Endothelial cell of umbilical vein (primary cell): ENCODE results near the gene SPATA1. TPM values are rescaled to one million over a fixed set of nuclear protein-coding genes. Genes with fewer than 3 reads are reported as not detected.

Experiments used
- BruUV-seq: library from RNA; stranded (reverse); fragments of 400-500 nt; replicated peaks from 2 replicates; lab custom pipeline; 2021; lab: Mats Ljungman, UMichigan
- CTCF ChIA-PET: fragments of 300-600, 350-600 bp; sonication (Branson Sonifier 250); formaldehyde crosslinking; loops from one replicate; lab custom pipeline; 2021; ENCODE audit warnings: antibody characterized with exemption, inconsistent platforms; lab: Charles Lee
- POLR2A ChIA-PET: fragments of 300-600, 350-600 bp; sonication (Branson Sonifier 250); formaldehyde crosslinking; loops from one replicate; lab custom pipeline; 2021; ENCODE audit warnings: antibody characterized with exemption, inconsistent platforms; lab: Charles Lee
- DNase-seq: peaks from one replicate; pipeline ENCODE4 v3.0.0-alpha.2; 2011; ENCODE audit warnings: low read depth, low spot score
- FAIRE-seq: peaks from 2 replicates; lab custom pipeline; 2011; peaks lifted over from hg19 to GRCh38; lab: Jason Lieb, UNC
- H2AFZ ChIP-seq: 2 replicates; pipeline ENCODE4 v1.6.0; 2012; ENCODE audit warnings: low read depth, low read length, control low read depth, inconsistent platforms
- H3K27ac ChIP-seq: 2 replicates; pipeline ENCODE4 v1.5.1; 2011; ENCODE audit warnings: low read depth, mild to moderate bottlenecking, control low read depth, low read length, moderate library complexity; ENCODE audit not compliant: insufficient read depth
- H3K27me3 ChIP-seq, 2 experiments: 2 replicates each; pipeline versions ENCODE4 v1.6.0 to v1.6.1; 2011; ENCODE audit warnings: low read length in 2 of 2, mixed read lengths in 1 of 2; ENCODE audit not compliant: control insufficient read depth in 2 of 2, insufficient read depth in 2 of 2
- H3K36me3 ChIP-seq, 2 experiments: 2 replicates in 1 of 2; 3 replicates in 1 of 2; pipeline ENCODE4 v1.5.1; 2011; ENCODE audit warnings: low read length in 2 of 2, mild to moderate bottlenecking in 1 of 2, moderate library complexity in 1 of 2; ENCODE audit not compliant: control insufficient read depth in 2 of 2, insufficient read depth in 2 of 2; ENCODE audit errors: extremely low read depth in 1 of 2
- H3K4me1 ChIP-seq: 3 replicates; pipeline ENCODE4 v1.5.1; 2011; ENCODE audit warnings: mild to moderate bottlenecking, low read length; ENCODE audit not compliant: control insufficient read depth, insufficient read depth; ENCODE audit errors: extremely low read depth
- H3K4me2 ChIP-seq: 2 replicates; pipeline ENCODE4 v1.6.1; 2011; ENCODE audit warnings: low read length, control low read depth, mixed read lengths; ENCODE audit not compliant: insufficient read depth
- H3K4me3 ChIP-seq, 3 experiments: fragments of 200-600 bp in 1 of 3; sonication (generic), shearing (Covaris generic) in 1 of 3; replicated peaks in 1 of 3; 2 replicates each; pipeline ENCODE4 v1.5.1; 2011 to 2016; ENCODE audit warnings: control low read depth in 3 of 3, low read length in 3 of 3, mild to moderate bottlenecking in 2 of 3, inconsistent platforms in 1 of 3, low read depth in 1 of 3, moderate library complexity in 1 of 3; ENCODE audit not compliant: insufficient read depth in 1 of 3
- H3K79me2 ChIP-seq: 2 replicates; pipeline ENCODE4 v1.6.0; 2012; ENCODE audit warnings: low read length, inconsistent platforms; ENCODE audit not compliant: control insufficient read depth, insufficient read depth
- H3K9ac ChIP-seq: replicated peaks from 2 replicates; pipeline ENCODE3; 2011; ENCODE audit warnings: low read length, control low read depth; ENCODE audit not compliant: insufficient read depth; ENCODE audit errors: extremely low read depth
- H3K9me1 ChIP-seq: replicated peaks from 3 replicates; pipeline ENCODE4 v1.6.0; 2011; ENCODE audit warnings: mild to moderate bottlenecking, low read length; ENCODE audit not compliant: control insufficient read depth, insufficient read depth; ENCODE audit errors: extremely low read depth
- H3K9me3 ChIP-seq: replicated peaks from 2 replicates; pipeline ENCODE4 v1.5.1; 2012; ENCODE audit warnings: low read length, inconsistent platforms; ENCODE audit not compliant: control insufficient read depth, insufficient read depth
- H4K20me1 ChIP-seq: replicated peaks from 2 replicates; pipeline ENCODE3; 2011; ENCODE audit warnings: mild to moderate bottlenecking, low read length; ENCODE audit not compliant: control insufficient read depth, insufficient read depth; ENCODE audit errors: extremely low read depth
- EZH2 ChIP-seq: IDR thresholded peaks from 2 replicates; pipeline ENCODE4 v1.6.1; 2012; ENCODE audit warnings: borderline replicate concordance, low read depth, mild to moderate bottlenecking, moderate library complexity, low read length, inconsistent platforms; ENCODE audit not compliant: severe bottlenecking
- FOS ChIP-seq: IDR thresholded peaks from 2 replicates; pipeline ENCODE4 v1.6.1; 2011; ENCODE audit warnings: mild to moderate bottlenecking, low read length, moderate library complexity, borderline replicate concordance; ENCODE audit not compliant: insufficient read depth
- GATA2 ChIP-seq: IDR thresholded peaks from 2 replicates; pipeline ENCODE4 v1.7.0; 2011; ENCODE audit warnings: low read depth, mild to moderate bottlenecking, moderate library complexity, mixed read lengths, low read length; ENCODE audit not compliant: insufficient read length, insufficient read depth
- JUN ChIP-seq: IDR thresholded peaks from 2 replicates; pipeline ENCODE4 v1.6.1; 2011; ENCODE audit warnings: borderline replicate concordance, low read depth; ENCODE audit not compliant: insufficient read length, insufficient read depth
- MYC ChIP-seq: IDR thresholded peaks from one replicate; pipeline ENCODE4 v1.6.1; 2011; ENCODE audit warnings: mild to moderate bottlenecking, low read depth, low read length
- POLR2A ChIP-seq: IDR thresholded peaks from 2 replicates; pipeline ENCODE4 v1.6.1; 2012; ENCODE audit warnings: low read depth, mild to moderate bottlenecking, control low read depth, low read length
- POLR2AphosphoS5 ChIP-seq: IDR thresholded peaks from 2 replicates; pipeline ENCODE4 v1.6.1; 2012; ENCODE audit warnings: low read depth, mild to moderate bottlenecking, control low read depth, low read length, moderate library complexity; ENCODE audit not compliant: insufficient read depth
- dilution Hi-C: fragments of 300-500 bp; cut with MboI; formaldehyde crosslinking; loops from one replicate; pipeline ENCODE4 v1.15.0; 2019; ENCODE audit warnings: low sequenced_read_pairs; ENCODE audit not compliant: extremely low pct_ligation_motif_present
- intact Hi-C: fragments of 100-400 bp; cut with micrococcal nuclease; formaldehyde crosslinking; loops from one replicate; pipeline ENCODE4 v1.10.0; 2022
- polyA plus RNA-seq, 4 experiments: library from polyadenylated mRNA; depleted of rRNA in 3 of 4; stranded (reverse) in 3 of 4; unstranded in 1 of 4; fragments of >200 nt; gene quantifications; 2 replicates each; pipeline versions ENCODE4 v1.2.1 to v1.2.3, GENCODE V29; 2011 to 2012; ENCODE audit warnings: missing spikeins in 1 of 4
- total RNA-seq: library from RNA; stranded (reverse); gene quantifications from 2 replicates; pipeline ENCODE4 v1.2.3, GENCODE V29; 2021
- TF ChIP-seq, protein P1 (sequence below): IDR thresholded peaks from 2 replicates; pipeline ENCODE4 v1.6.1; 2011; ENCODE audit not compliant: insufficient read depth, insufficient read length
- TF ChIP-seq, protein P2 (sequence below), 2 donors: IDR thresholded peaks; 1 replicate in 1 of 2; 2 replicates in 1 of 2; pipeline ENCODE4 v1.5.1; 2011; ENCODE audit warnings: low read length in 2 of 2, mild to moderate bottlenecking in 2 of 2, moderate library complexity in 2 of 2, control low read depth in 1 of 2, inconsistent platforms in 1 of 2, low read depth in 1 of 2; ENCODE audit not compliant: insufficient read depth in 1 of 2; ENCODE audit errors: extremely low read depth in 1 of 2

SPATA1 gene
- total and polyA plus RNA-seq, 2 donors (not counting 3 experiments of a cell fraction or from before 2014, with no cell fraction given): 1.7 to 1.8 TPM

DNA sequence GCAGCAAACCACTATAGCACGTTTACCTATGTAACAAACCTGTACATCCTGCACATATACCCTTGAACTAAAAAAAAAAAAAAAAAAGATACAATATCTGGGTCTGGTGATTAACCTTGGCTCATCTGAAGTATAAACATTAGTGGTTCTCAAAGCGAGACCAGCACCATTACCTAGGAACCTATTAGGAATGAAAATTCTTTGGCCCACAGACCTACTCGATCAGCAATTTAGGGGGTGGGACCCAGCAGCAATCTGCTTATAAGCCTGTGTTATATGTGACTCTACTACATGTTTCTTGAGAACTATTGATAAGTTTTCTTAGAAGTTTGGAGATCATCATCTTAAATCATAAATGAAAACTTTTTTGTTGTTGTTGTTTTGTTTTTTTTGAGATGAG is 9.7 kb upstream of the SPATA1 start:
- ChIA-PET CTCF (no interaction called here), POLR2A (interaction anchor here (0.7 kb wide), 1 partner anchor 207 kb away, joined by 5 read pairs; no protein-coding TSS in a partner anchor)
- H3K27ac ChIP-seq: no peak overlapping the region
- DNase-seq: no peak
- BruUV-seq: no TSS peak
- no peaks in the 10 kb centered on the region for H3K9me1 ChIP-seq
- intact Hi-C loops: no loop called here
- H3K9me3 ChIP-seq: no peaks in the 10 kb centered on the region
- no peak for FAIRE-seq
- no peak overlapping the region for H3K9ac ChIP-seq
- no peak overlapping the region for H2AFZ ChIP-seq
- TF ChIP-seq JUN: no peak
- TF ChIP-seq, protein P1, sequence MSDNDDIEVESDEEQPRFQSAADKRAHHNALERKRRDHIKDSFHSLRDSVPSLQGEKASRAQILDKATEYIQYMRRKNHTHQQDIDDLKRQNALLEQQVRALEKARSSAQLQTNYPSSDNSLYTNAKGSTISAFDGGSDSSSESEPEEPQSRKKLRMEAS: no peak
- TF ChIP-seq FOS: no peak
- TF ChIP-seq GATA2: no peak
- no peaks in the 10 kb centered on the region for H3K27me3 ChIP-seq
- H3K36me3 ChIP-seq: peaks cover 3 to 26% of the 10 kb centered on the region in 2 experiments
- dilution Hi-C loops: no loop called here
- no peak overlapping the region for H3K4me2 ChIP-seq
- peaks cover 24% of the 10 kb centered on the region for H3K79me2 ChIP-seq
- no peak overlapping the region for H3K4me3 ChIP-seq
- H3K4me1 ChIP-seq: no peaks in the 10 kb centered on the region
- H4K20me1 ChIP-seq: peaks cover 3% of the 10 kb centered on the region

GRCh38 chr1:84497631-84498275 is 8.4 kb upstream of the SPATA1 start:
- ChIA-PET POLR2A (no interaction called here), CTCF (interaction anchor here (1.5 to 1.6 kb wide), 2 partner anchors 18 to 255 kb away, joined by 3 read pairs; no protein-coding TSS in a partner anchor)
- no peaks in the 10 kb centered on the region for H3K9me3 ChIP-seq
- no peak overlapping the region for H2AFZ ChIP-seq
- no peaks in the 10 kb centered on the region for H3K9me1 ChIP-seq
- FAIRE-seq (no peak), DNase-seq (no peak)
- no peak overlapping the region for H3K4me2 ChIP-seq
- peaks cover under 1% of the 10 kb centered on the region for H3K4me1 ChIP-seq
- TF ChIP-seq, protein P2, sequence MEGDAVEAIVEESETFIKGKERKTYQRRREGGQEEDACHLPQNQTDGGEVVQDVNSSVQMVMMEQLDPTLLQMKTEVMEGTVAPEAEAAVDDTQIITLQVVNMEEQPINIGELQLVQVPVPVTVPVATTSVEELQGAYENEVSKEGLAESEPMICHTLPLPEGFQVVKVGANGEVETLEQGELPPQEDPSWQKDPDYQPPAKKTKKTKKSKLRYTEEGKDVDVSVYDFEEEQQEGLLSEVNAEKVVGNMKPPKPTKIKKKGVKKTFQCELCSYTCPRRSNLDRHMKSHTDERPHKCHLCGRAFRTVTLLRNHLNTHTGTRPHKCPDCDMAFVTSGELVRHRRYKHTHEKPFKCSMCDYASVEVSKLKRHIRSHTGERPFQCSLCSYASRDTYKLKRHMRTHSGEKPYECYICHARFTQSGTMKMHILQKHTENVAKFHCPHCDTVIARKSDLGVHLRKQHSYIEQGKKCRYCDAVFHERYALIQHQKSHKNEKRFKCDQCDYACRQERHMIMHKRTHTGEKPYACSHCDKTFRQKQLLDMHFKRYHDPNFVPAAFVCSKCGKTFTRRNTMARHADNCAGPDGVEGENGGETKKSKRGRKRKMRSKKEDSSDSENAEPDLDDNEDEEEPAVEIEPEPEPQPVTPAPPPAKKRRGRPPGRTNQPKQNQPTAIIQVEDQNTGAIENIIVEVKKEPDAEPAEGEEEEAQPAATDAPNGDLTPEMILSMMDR (IDR thresholded peaks at IDR 0.05; ENCODE audit: extremely low read depth in 1 of 2, insufficient read depth in 1 of 2, low read depth in 1 of 2, low read length in 2 of 2): no peak
- TF ChIP-seq, protein P1: no peak
- TF ChIP-seq POLR2A (no peak), GATA2 (no peak), FOS (no peak), MYC (no peak), JUN (no peak), EZH2 (no peak), POLR2AphosphoS5 (no peak)
- no peaks in the 10 kb centered on the region for H3K27me3 ChIP-seq
- H4K20me1 ChIP-seq: peaks cover 3% of the 10 kb centered on the region
- H3K79me2 ChIP-seq: peaks cover 36% of the 10 kb centered on the region
- dilution Hi-C loops (no loop called here), intact Hi-C loops (no loop called here)
- BruUV-seq: TSS peak; percentile 6
- H3K9ac ChIP-seq: no peak overlapping the region
- no peak overlapping the region for H3K27ac ChIP-seq
- no peak overlapping the region for H3K4me3 ChIP-seq
- H3K36me3 ChIP-seq: peaks cover 1 to 22% of the 10 kb centered on the region in 2 experiments
